ENCODE measurements around the gene FLRT1.

Gene FLRT1

GRCh38 chr11:64064374-64065140 lies 28.8 kb downstream of the FLRT1 start:
- no peak overlapping the region for H3K4me3 ChIP-seq (ENCODE audit: low read length)
- peaks cover 4% of the 10 kb centered on the region for H3K27me3 ChIP-seq (ENCODE audit: control insufficient read depth, insufficient read depth, low read length)
- H3K4me2 ChIP-seq (ENCODE audit: low read length) = no peak overlapping the region
- H3K36me3 ChIP-seq (ENCODE audit: insufficient read depth, low read length) = no peaks in the 10 kb centered on the region
- no peak overlapping the region for H3K9ac ChIP-seq (ENCODE audit: low read depth, low read length)
- no peaks in the 10 kb centered on the region for H3K9me3 ChIP-seq (replicated peaks; ENCODE audit: low read length)
- H3K4me1 ChIP-seq (ENCODE audit: control insufficient read depth, insufficient read depth, low read length) = peaks cover 4% of the 10 kb centered on the region

GRCh38 chr11:64065141-64065465 lies 29.4 kb downstream of the FLRT1 start:
- H3K36me3 ChIP-seq (ENCODE audit: insufficient read depth, low read length) = no peaks in the 10 kb centered on the region
- no peak overlapping the region for H3K4me2 ChIP-seq (ENCODE audit: low read length)
- no peak overlapping the region for H3K9ac ChIP-seq (ENCODE audit: low read depth, low read length)
- peaks cover 4% of the 10 kb centered on the region for H3K4me1 ChIP-seq (ENCODE audit: control insufficient read depth, insufficient read depth, low read length)
- H3K9me3 ChIP-seq (replicated peaks; ENCODE audit: low read length) = no peaks in the 10 kb centered on the region
- H3K27me3 ChIP-seq (ENCODE audit: control insufficient read depth, insufficient read depth, low read length) = peaks cover 4% of the 10 kb centered on the region
- no peak overlapping the region for H3K4me3 ChIP-seq (ENCODE audit: low read length)

- no peaks in the 10 kb centered on the region for H3K9me3 ChIP-seq (replicated peaks; ENCODE audit: low read length)
- H3K36me3 ChIP-seq (ENCODE audit: insufficient read depth, low read length) = no peaks in the 10 kb centered on the region
- no peak overlapping the region for H3K4me3 ChIP-seq (ENCODE audit: low read length)
- H3K9ac ChIP-seq (ENCODE audit: low read depth, low read length) = no peak overlapping the region
- peaks cover 4% of the 10 kb centered on the region for H3K27me3 ChIP-seq (ENCODE audit: control insufficient read depth, insufficient read depth, low read length)
- H3K4me2 ChIP-seq (ENCODE audit: low read length) = no peak overlapping the region
- peaks cover 2% of the 10 kb centered on the region for H3K4me1 ChIP-seq (ENCODE audit: control insufficient read depth, insufficient read depth, low read length)
Measured at GRCh38 chr11:64065712-64066111, 30.0 kb downstream of the FLRT1 start.

GRCh38 chr11:64067230-64067993 lies 31.7 kb downstream of the FLRT1 start:
- Histone ChIP-seq H3K4me3 (ENCODE audit: low read length) (no peak overlapping the region), H3K36me3 (ENCODE audit: insufficient read depth, low read length) (no peaks in the 10 kb centered on the region), H3K9ac (ENCODE audit: low read depth, low read length) (no peak overlapping the region), H3K4me2 (ENCODE audit: low read length) (no peak overlapping the region), H3K4me1 (ENCODE audit: control insufficient read depth, insufficient read depth, low read length) (no peaks in the 10 kb centered on the region), H3K27me3 (ENCODE audit: control insufficient read depth, insufficient read depth, low read length) (peaks cover 4% of the 10 kb centered on the region), H3K9me3 (replicated peaks; ENCODE audit: low read length) (no peaks in the 10 kb centered on the region)

- no peak overlapping the region for H3K9ac ChIP-seq (ENCODE audit: low read depth, low read length)
Measured at GRCh38 chr11:64068705-64069400, 33.1 kb downstream of the FLRT1 start.

GRCh38 chr11:64069401-64070313 lies 33.9 kb downstream of the FLRT1 start:
- Histone ChIP-seq H3K27me3 (ENCODE audit: control insufficient read depth, insufficient read depth, low read length) (no peaks in the 10 kb centered on the region), H3K4me1 (ENCODE audit: control insufficient read depth, insufficient read depth, low read length) (no peaks in the 10 kb centered on the region), H3K36me3 (ENCODE audit: insufficient read depth, low read length) (no peaks in the 10 kb centered on the region), H3K4me3 (ENCODE audit: low read length) (no peak overlapping the region), H3K4me2 (ENCODE audit: low read length) (no peak overlapping the region), H3K9me3 (replicated peaks; ENCODE audit: low read length) (no peaks in the 10 kb centered on the region), H3K9ac (ENCODE audit: low read depth, low read length) (no peak overlapping the region)

More at GRCh38 chr11:64068705-64069400, 33.1 kb downstream of the FLRT1 start:
- Histone ChIP-seq H3K4me3 (ENCODE audit: low read length) (no peak overlapping the region), H3K27me3 (ENCODE audit: control insufficient read depth, insufficient read depth, low read length) (peaks cover 3% of the 10 kb centered on the region), H3K9me3 (replicated peaks; ENCODE audit: low read length) (no peaks in the 10 kb centered on the region), H3K36me3 (ENCODE audit: insufficient read depth, low read length) (no peaks in the 10 kb centered on the region), H3K4me1 (ENCODE audit: control insufficient read depth, insufficient read depth, low read length) (no peaks in the 10 kb centered on the region), H3K4me2 (ENCODE audit: low read length) (no peak overlapping the region)

- no peak overlapping the region for H3K4me2 ChIP-seq (ENCODE audit: low read length)
- no peaks in the 10 kb centered on the region for H3K4me1 ChIP-seq (ENCODE audit: control insufficient read depth, insufficient read depth, low read length)
- H3K27me3 ChIP-seq (ENCODE audit: control insufficient read depth, insufficient read depth, low read length) = no peaks in the 10 kb centered on the region
- H3K9me3 ChIP-seq (replicated peaks; ENCODE audit: low read length) = no peaks in the 10 kb centered on the region
- no peak overlapping the region for H3K9ac ChIP-seq (ENCODE audit: low read depth, low read length)
- H3K36me3 ChIP-seq (ENCODE audit: insufficient read depth, low read length) = no peaks in the 10 kb centered on the region
- no peak overlapping the region for H3K4me3 ChIP-seq (ENCODE audit: low read length)
Measured at GRCh38 chr11:64070314-64070681, 34.6 kb downstream of the FLRT1 start.

- no peaks in the 10 kb centered on the region for H3K9me3 ChIP-seq (replicated peaks; ENCODE audit: low read length)
- H3K4me3 ChIP-seq (ENCODE audit: low read length) = no peak overlapping the region
- no peaks in the 10 kb centered on the region for H3K4me1 ChIP-seq (ENCODE audit: control insufficient read depth, insufficient read depth, low read length)
- no peak overlapping the region for H3K4me2 ChIP-seq (ENCODE audit: low read length)
- no peak overlapping the region for H3K9ac ChIP-seq (ENCODE audit: low read depth, low read length)
- H3K27me3 ChIP-seq (ENCODE audit: control insufficient read depth, insufficient read depth, low read length) = peaks cover 4% of the 10 kb centered on the region
- H3K36me3 ChIP-seq (ENCODE audit: insufficient read depth, low read length) = no peaks in the 10 kb centered on the region
Measured at GRCh38 chr11:64071849-64072248, 36.1 kb downstream of the FLRT1 start.

GRCh38 chr11:64072403-64072802 lies 36.7 kb downstream of the FLRT1 start:
- no peaks in the 10 kb centered on the region for H3K36me3 ChIP-seq (ENCODE audit: insufficient read depth, low read length)
- H3K9ac ChIP-seq (ENCODE audit: low read depth, low read length) = no peak overlapping the region
- no peaks in the 10 kb centered on the region for H3K4me1 ChIP-seq (ENCODE audit: control insufficient read depth, insufficient read depth, low read length)
- no peak overlapping the region for H3K4me2 ChIP-seq (ENCODE audit: low read length)
- H3K4me3 ChIP-seq (ENCODE audit: low read length) = no peak overlapping the region
- H3K27me3 ChIP-seq (ENCODE audit: control insufficient read depth, insufficient read depth, low read length) = peaks cover 4% of the 10 kb centered on the region
- no peaks in the 10 kb centered on the region for H3K9me3 ChIP-seq (replicated peaks; ENCODE audit: low read length)

GRCh38 chr11:64072871-64073270 lies 37.1 kb downstream of the FLRT1 start:
- H3K4me2 ChIP-seq (ENCODE audit: low read length) = no peak overlapping the region
- no peaks in the 10 kb centered on the region for H3K36me3 ChIP-seq (ENCODE audit: insufficient read depth, low read length)
- H3K9ac ChIP-seq (ENCODE audit: low read depth, low read length) = no peak overlapping the region
- no peak overlapping the region for H3K4me3 ChIP-seq (ENCODE audit: low read length)
- H3K27me3 ChIP-seq (ENCODE audit: control insufficient read depth, insufficient read depth, low read length) = peaks cover 4% of the 10 kb centered on the region
- no peaks in the 10 kb centered on the region for H3K9me3 ChIP-seq (replicated peaks; ENCODE audit: low read length)
- no peaks in the 10 kb centered on the region for H3K4me1 ChIP-seq (ENCODE audit: control insufficient read depth, insufficient read depth, low read length)

GRCh38 chr11:64073542-64073941 lies 37.8 kb downstream of the FLRT1 start:
- no peak overlapping the region for H3K9ac ChIP-seq (ENCODE audit: low read depth, low read length)
- H3K4me2 ChIP-seq (ENCODE audit: low read length) = no peak overlapping the region
- peaks cover 9% of the 10 kb centered on the region for H3K27me3 ChIP-seq (ENCODE audit: control insufficient read depth, insufficient read depth, low read length)
- no peaks in the 10 kb centered on the region for H3K36me3 ChIP-seq (ENCODE audit: insufficient read depth, low read length)
- H3K9me3 ChIP-seq (replicated peaks; ENCODE audit: low read length) = no peaks in the 10 kb centered on the region
- H3K4me3 ChIP-seq (ENCODE audit: low read length) = no peak overlapping the region
- no peaks in the 10 kb centered on the region for H3K4me1 ChIP-seq (ENCODE audit: control insufficient read depth, insufficient read depth, low read length)

All from skeletal muscle satellite cell (primary cell).